Smooth muscle cell (in vitro differentiated cells): ENCODE measurements around the gene CDKL5. TPM values are rescaled to one million over a fixed set of nuclear protein-coding genes. Genes with fewer than 3 reads are reported as not detected.

Experiments used
- DNase-seq: peaks from one replicate; lab custom pipeline; 2025; ENCODE audit not compliant: unreplicated experiment; lab: John Stamatoyannopoulos, UW
- H2AFZ ChIP-seq: fragments of 200-600 bp; sonication (generic); 2 replicates; pipeline ENCODE4 v1.6.0; 2016; ENCODE audit warnings: antibody characterized with exemption, low read depth, mild to moderate bottlenecking
- H3F3A ChIP-seq: fragments of 200-600 bp; sonication (generic); 2 replicates; pipeline ENCODE4 v1.6.0; 2017; ENCODE audit warnings: antibody characterized with exemption, low read depth
- H3K27ac ChIP-seq: fragments of 200-600 bp; sonication (generic); 2 replicates; pipeline ENCODE4 v1.5.1; 2016; ENCODE audit warnings: low read depth, mild to moderate bottlenecking
- H3K27me3 ChIP-seq: fragments of 200-600 bp; sonication (generic); 2 replicates; pipeline ENCODE4 v1.6.1; 2016; ENCODE audit warnings: low read depth, mild to moderate bottlenecking
- H3K36me3 ChIP-seq: fragments of 200-600 bp; sonication (generic); 2 replicates; pipeline ENCODE4 v1.5.1; 2016; ENCODE audit warnings: low read depth
- H3K4me1 ChIP-seq: fragments of 200-600 bp; sonication (generic); 2 replicates; pipeline ENCODE4 v1.5.1; 2016; ENCODE audit warnings: low read depth
- H3K4me2 ChIP-seq: fragments of 200-600 bp; sonication (generic); 2 replicates; pipeline ENCODE4 v1.6.0; 2016; ENCODE audit warnings: mild to moderate bottlenecking
- H3K4me3 ChIP-seq: fragments of 200-600 bp; sonication (generic); 2 replicates; pipeline ENCODE4 v1.5.1; 2016; ENCODE audit warnings: mild to moderate bottlenecking
- H3K79me2 ChIP-seq: fragments of 200-600 bp; sonication (generic); 2 replicates; pipeline ENCODE4 v1.6.0; 2016; ENCODE audit warnings: low read depth, mild to moderate bottlenecking
- H3K9ac ChIP-seq: fragments of 200-600 bp; sonication (generic); 2 replicates; pipeline ENCODE4 v1.6.0; 2016; ENCODE audit warnings: low read depth
- H3K9me3 ChIP-seq: fragments of 200-600 bp; sonication (generic); replicated peaks from 2 replicates; pipeline ENCODE4 v1.5.1; 2016; ENCODE audit warnings: low read depth
- H4K20me1 ChIP-seq: fragments of 200-600 bp; sonication (generic); 2 replicates; pipeline ENCODE4 v1.6.0; 2016; ENCODE audit warnings: low read depth
- CTCF ChIP-seq: fragments of 200-600 bp; sonication (generic); IDR thresholded peaks from 2 replicates; pipeline ENCODE4 v1.5.1; 2017; ENCODE audit warnings: borderline replicate concordance, mild to moderate bottlenecking, antibody characterized with exemption; ENCODE audit not compliant: insufficient read depth, poor library complexity, severe bottlenecking
- WGBS: methylation state at CpG from one replicate; pipeline ENCODE4 v1.1.7; 2016; ENCODE audit warnings: low lambda C conversion rate; 5-methylcytosine and 5-hydroxymethylcytosine counted together
- polyA plus RNA-seq: library from polyadenylated mRNA; unstranded; fragments of >200 nt; fragmentation: Nextera tagmentation; extraction: Ambion mirVana; gene quantifications from 2 replicates; pipeline ENCODE4 v1.2.1, GENCODE V29; 2016
- total RNA-seq: library from RNA; depleted of rRNA; stranded (reverse); fragments of >200 nt; gene quantifications from 2 replicates; pipeline ENCODE4 v1.2.3, GENCODE V29; 2014

Gene CDKL5
- total and polyA plus RNA-seq, 2 experiments from 2014 or later: 3.4 to 14.4 TPM

GRCh38 chrX:18664947-18665346, 239.5 kb downstream of the CDKL5 start:
- Histone ChIP-seq H3K27me3 (no peaks in the 10 kb centered on the region), H3K27ac (no peak overlapping the region), H3K36me3 (no peaks in the 10 kb centered on the region), H4K20me1 (no peaks in the 10 kb centered on the region), H3K9ac (no peak overlapping the region), H3K9me3 (no peaks in the 10 kb centered on the region), H3K4me3 (no peak overlapping the region), H3K4me2 (no peak overlapping the region), H3K79me2 (no peaks in the 10 kb centered on the region), H2AFZ (no peak overlapping the region), H3F3A (no peaks in the 10 kb centered on the region), H3K4me1 (no peaks in the 10 kb centered on the region)
- TF ChIP-seq CTCF: no peak
- DNase-seq: no peak
- WGBS: 84% methylated on average over 8 of the region's 8 CpGs

- no peaks in the 10 kb centered on the region for H3F3A ChIP-seq
- WGBS: 83% methylated on average over 15 of the region's 15 CpGs
- no peak overlapping the region for H3K27ac ChIP-seq
- H3K36me3 ChIP-seq: no peaks in the 10 kb centered on the region
- no peaks in the 10 kb centered on the region for H3K9me3 ChIP-seq
- H4K20me1 ChIP-seq: no peaks in the 10 kb centered on the region
- H3K9ac ChIP-seq: no peak overlapping the region
- H2AFZ ChIP-seq: no peak overlapping the region
- no peak for DNase-seq
- H3K4me3 ChIP-seq: no peak overlapping the region
- no peaks in the 10 kb centered on the region for H3K27me3 ChIP-seq
- TF ChIP-seq CTCF: no peak
- no peaks in the 10 kb centered on the region for H3K4me1 ChIP-seq
- no peak overlapping the region for H3K4me2 ChIP-seq
- H3K79me2 ChIP-seq: no peaks in the 10 kb centered on the region
Measured at GRCh38 chrX:18666614-18667013, 241.2 kb downstream of the CDKL5 start.

- H3K9me3 ChIP-seq: no peaks in the 10 kb centered on the region
- H3K79me2 ChIP-seq: no peaks in the 10 kb centered on the region
- H3K4me2 ChIP-seq: no peak overlapping the region
- H4K20me1 ChIP-seq: no peaks in the 10 kb centered on the region
- H2AFZ ChIP-seq: no peak overlapping the region
- WGBS: 80% methylated on average over 15 of the region's 15 CpGs
- no peak overlapping the region for H3K27ac ChIP-seq
- H3K9ac ChIP-seq: no peak overlapping the region
- no peak for TF ChIP-seq CTCF
- no peaks in the 10 kb centered on the region for H3K27me3 ChIP-seq
- no peaks in the 10 kb centered on the region for H3F3A ChIP-seq
- no peaks in the 10 kb centered on the region for H3K36me3 ChIP-seq
- H3K4me3 ChIP-seq: no peak overlapping the region
- H3K4me1 ChIP-seq: no peaks in the 10 kb centered on the region
- DNase-seq: no peak
Measured at GRCh38 chrX:18668071-18668835, 242.8 kb downstream of the CDKL5 start.

GRCh38 chrX:18672008-18672407, 246.6 kb downstream of the CDKL5 start, which contains the start of gene RS1:
TSS of gene RS1 (minus strand) at chrX:18672108. CDS start at chrX:18672068, 40 bp downstream.
- no peak for DNase-seq
- TF ChIP-seq CTCF: no peak

More at GRCh38 chrX:18672008-18672407, 246.6 kb downstream of the CDKL5 start, which contains the start of gene RS1:
- no peak within 1 kb of the TSS for H3K27ac ChIP-seq
- no peaks in the 10 kb centered on the region for H4K20me1 ChIP-seq
- no peaks in the 10 kb centered on the region for H3F3A ChIP-seq
- no peaks in the 10 kb centered on the region for H3K9me3 ChIP-seq
- no peak within 1 kb of the TSS for H3K9ac ChIP-seq
- no peaks in the 10 kb centered on the region for H3K27me3 ChIP-seq
- H3K36me3 ChIP-seq: no peaks in the 10 kb centered on the region
- H3K4me1 ChIP-seq: no peaks in the 10 kb centered on the region
- H2AFZ ChIP-seq: no peak within 1 kb of the TSS
- 89% methylated on average over 9 of the region's 10 CpGs for WGBS
- no peak within 1 kb of the TSS for H3K4me3 ChIP-seq
- no peak within 1 kb of the TSS for H3K4me2 ChIP-seq
- no peaks in the 10 kb centered on the region for H3K79me2 ChIP-seq
